ENCODE measurements around the gene DRGX.

- TF ChIP-seq, protein P1, sequence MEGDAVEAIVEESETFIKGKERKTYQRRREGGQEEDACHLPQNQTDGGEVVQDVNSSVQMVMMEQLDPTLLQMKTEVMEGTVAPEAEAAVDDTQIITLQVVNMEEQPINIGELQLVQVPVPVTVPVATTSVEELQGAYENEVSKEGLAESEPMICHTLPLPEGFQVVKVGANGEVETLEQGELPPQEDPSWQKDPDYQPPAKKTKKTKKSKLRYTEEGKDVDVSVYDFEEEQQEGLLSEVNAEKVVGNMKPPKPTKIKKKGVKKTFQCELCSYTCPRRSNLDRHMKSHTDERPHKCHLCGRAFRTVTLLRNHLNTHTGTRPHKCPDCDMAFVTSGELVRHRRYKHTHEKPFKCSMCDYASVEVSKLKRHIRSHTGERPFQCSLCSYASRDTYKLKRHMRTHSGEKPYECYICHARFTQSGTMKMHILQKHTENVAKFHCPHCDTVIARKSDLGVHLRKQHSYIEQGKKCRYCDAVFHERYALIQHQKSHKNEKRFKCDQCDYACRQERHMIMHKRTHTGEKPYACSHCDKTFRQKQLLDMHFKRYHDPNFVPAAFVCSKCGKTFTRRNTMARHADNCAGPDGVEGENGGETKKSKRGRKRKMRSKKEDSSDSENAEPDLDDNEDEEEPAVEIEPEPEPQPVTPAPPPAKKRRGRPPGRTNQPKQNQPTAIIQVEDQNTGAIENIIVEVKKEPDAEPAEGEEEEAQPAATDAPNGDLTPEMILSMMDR (IDR thresholded peaks at IDR 0.05), result no peak
- no peak for TF ChIP-seq ZFX (IDR thresholded peaks at IDR 0.05; ENCODE audit: borderline replicate concordance)
Observed at GRCh38 chr10:49377256-49377655, 18.6 kb downstream of the DRGX start.
